Measurements from ENCODE around the gene HDAC4. TPM values are rescaled to one million over a fixed set of nuclear protein-coding genes. Genes with fewer than 3 reads are reported as not detected.

HDAC4 gene
- total RNA-seq, 1 experiment from 2014 or later = 16.0 TPM

DNA sequence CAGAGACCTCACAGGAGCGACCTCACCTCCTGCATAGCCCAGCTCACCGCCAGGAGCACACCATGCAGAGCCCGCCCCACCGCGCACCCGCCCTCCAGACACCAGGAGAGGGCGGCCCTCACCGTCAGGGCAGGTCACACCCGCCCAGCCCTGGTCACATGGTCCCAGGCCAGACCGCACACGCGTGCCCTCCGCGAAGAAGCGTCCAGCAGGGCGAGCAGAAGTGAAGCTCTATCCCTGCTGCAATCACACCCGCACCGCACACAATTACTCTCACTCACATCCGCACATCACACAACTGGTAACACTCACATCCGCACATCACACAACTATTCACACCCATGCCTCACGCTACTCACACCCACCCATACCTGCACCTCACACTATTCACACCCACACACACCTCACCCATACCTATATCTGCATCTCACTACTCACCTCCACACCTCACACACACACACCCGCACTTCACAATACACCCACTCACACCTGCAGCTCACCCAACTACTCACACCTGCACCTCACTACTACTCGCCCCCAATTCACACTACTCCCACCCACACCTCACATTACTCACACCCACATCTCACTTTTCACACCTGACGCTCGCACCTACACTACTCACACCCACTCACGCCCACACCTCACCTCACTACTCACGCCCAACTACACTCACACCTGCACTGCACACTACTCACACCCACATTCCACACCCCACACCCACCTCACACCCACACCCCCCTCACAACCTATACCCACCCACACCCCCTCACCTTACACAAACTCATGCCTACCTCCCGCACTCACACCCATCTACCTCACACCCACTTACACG is 242.0 kb downstream of the HDAC4 start:
- no peak for DNase-seq (ENCODE audit: low spot score)

GRCh38 chr2:239157771-239158170 is 243.0 kb downstream of the HDAC4 start:
- DNase-seq (ENCODE audit: low spot score) = peak; percentile 76

DNA sequence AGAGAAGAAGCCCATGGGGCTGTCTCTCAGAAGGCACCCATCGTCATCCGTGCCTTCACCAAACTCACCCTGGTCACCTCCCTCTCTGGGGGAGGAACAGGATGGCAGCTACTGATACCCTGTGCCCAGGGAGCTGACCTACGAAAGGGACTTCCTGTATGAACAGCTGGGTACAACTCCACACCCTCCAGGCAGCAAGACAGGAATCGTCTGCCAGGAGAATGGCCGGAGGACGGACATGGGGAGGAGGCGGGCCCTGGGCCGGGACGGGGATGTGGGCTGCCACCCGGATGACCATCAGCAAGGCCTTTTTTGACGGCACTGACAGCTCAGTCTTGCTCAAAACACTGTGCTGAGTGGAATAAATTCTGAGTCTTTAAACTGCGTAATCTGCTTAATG is 243.6 kb downstream of the HDAC4 start:
- no peak for DNase-seq (ENCODE audit: low spot score)

- DNase-seq (ENCODE audit: low spot score) = no peak
These were observed 244.1 kb downstream of the HDAC4 start for GRCh38 chr2:239156516-239157265.

GRCh38 chr2:239155806-239156480 is 244.9 kb downstream of the HDAC4 start:
- DNase-seq (ENCODE audit: low spot score) = no peak

DNA sequence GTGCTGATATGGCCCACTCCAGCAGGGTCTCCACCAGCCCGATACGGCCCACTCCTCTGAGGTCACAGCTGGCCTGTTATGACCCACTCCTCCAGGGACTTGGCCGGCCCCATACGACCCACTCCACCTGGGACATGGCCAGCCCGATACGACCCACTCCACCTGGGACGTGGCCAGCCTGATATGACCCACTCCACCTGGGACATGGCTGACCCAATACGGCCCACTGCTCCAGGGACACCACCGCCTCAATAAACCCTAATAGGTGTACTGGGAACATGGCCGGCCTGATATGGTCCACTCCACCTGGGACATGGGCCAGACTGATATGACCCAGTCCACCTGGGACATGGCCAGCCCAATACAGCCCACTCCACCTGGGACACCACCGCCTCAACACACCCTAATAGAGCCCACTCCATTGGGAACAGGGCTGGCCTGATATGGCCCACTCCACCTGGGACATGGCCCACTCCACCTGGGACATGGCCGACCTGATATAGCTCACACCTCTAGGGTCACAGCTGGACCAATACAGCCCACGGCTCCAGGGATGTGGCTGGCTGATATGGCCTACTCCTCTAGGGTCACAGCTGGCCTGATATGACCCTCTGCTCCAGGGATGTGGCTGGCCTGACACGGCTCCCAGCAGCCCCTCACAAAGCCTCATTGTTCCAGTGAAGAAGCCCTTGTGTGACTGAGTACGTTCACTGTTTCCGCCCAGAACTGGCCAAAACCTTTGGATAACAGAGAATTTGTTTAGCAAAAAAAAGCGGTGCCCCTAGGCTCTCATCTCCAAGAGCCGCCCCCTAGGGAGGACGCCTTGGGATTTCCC is 245.6 kb downstream of the HDAC4 start:
- no peak for DNase-seq (ENCODE audit: low spot score)

DNA sequence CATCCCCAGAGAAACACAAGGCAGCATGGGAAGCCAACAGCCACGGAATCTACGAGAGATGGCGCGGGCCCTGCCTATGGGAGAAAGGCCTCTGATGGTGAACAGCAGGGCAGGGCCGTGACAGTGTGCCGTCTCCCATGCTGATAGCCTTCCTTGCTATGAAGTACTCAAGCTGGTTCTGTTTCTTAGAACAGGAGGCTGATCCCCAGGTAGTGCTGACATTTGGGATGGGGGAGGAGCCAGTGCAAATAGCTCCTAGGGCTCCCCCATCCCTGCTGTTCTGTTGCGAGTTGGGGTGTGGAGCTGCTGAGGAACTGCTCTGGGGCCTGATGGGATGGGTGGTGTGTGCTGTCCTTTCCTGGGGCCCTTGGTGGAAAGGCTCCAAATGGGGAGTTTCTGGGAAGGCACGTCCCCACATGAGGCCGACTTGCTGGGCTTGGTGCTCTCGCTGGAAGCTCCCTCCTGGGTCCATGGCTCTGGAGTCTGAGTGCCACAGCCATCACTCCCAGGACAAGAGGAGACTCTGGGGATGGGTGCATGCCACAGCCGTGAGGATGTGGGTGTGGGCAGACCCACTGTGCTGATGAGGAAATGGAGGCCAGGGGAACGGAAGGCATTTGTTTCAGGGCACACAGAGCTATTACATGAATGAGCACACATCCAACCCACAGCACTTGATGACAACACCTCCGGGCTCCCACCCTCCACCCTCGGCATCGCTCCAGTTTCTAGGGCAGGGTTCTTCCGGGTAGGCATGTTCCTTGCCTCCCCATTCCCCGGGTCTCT is 246.8 kb downstream of the HDAC4 start:
- DNase-seq (ENCODE audit: low spot score) = no peak

DNA sequence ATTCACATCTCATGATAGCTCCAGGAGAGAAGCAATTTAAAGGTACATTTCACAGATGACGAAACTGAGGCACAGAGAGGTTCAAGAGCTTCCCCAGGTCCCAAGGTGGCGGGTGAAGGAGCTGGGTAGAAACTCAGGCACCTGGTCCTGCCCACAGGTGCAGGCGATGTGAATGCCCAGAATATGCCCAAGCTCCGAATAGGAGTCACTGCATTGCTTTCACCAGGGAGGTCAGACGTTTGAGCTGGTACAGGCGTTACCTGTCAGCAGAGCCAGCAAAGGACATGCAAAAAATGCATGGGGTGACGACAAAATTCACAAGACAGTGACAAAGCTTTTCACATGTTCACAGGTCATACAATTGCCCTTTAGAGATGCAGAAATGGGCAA is 247.9 kb downstream of the HDAC4 start:
- no peak for DNase-seq (ENCODE audit: low spot score)

GRCh38 chr2:239152239-239152915 is 248.4 kb downstream of the HDAC4 start:
- DNase-seq (ENCODE audit: low spot score) = no peak

GRCh38 chr2:239151201-239152131 is 249.4 kb downstream of the HDAC4 start:
- no peak for DNase-seq (ENCODE audit: low spot score)

DNA sequence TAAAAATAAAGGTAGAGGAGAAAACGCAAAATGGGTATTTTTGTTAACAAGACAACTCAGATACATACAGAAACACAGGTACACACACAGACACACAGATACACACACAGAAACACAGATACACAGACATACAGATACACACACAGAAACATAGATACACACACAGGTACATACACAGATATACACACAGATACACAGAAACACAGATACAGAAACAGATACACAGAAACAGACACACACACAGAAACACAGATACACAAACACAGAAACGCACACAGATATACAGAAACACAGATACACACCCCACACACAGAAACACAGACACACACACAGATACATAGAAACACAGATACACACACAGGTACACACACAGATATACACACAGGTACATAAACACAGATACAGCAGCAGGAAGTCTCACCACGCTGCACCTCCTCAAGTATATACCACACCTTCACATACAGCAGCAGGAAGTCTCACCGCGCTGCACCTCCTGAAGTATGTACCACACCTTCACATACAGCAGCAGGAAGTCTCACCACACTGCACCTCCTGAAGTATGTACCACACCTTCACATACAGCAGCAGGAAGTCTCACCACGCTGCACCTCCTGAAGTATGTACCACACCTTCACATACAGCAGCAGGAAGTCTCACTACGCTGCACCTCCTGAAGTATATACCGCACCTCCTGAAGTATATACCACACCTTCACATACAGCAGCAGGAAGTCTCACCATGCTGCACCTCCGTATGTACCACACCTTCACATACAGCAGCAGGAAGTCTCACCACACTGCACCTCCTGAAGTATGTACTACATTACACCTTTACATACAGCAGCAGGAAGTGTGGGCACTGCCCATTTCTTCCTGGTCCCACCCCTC is 250.5 kb downstream of the HDAC4 start:
- DNase-seq (ENCODE audit: low spot score) = peak; percentile 26

GRCh38 chr2:239149501-239149900 is 251.3 kb downstream of the HDAC4 start:
- no peak for DNase-seq (ENCODE audit: low spot score)

GRCh38 chr2:239148495-239149200 is 252.2 kb downstream of the HDAC4 start:
- no peak for DNase-seq (ENCODE audit: low spot score)

GRCh38 chr2:239147376-239147775 is 253.4 kb downstream of the HDAC4 start:
- DNase-seq (ENCODE audit: low spot score) = no peak

DNA sequence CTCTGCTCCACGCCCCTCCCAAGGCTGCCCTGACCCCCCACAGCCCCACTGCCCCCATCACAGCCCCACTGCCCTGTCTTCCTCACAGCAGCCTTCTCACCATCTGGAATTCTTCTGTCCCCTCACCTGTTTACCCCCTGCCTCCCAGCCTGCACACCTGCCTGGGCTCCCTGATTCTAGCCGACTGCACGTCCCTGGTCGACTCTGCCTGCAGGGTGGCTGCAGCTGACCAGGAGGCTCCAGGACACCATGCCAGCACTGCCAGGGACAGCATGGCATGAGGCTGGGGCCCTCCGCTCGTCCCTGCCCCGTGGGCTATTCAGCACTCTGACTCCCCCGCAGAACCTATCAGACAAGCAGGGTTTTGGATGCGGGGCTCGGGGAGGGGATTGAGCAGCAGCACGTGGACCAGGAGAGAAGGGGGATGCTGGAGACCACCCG is 254.1 kb downstream of the HDAC4 start:
- no peak for DNase-seq (ENCODE audit: low spot score)

DNA sequence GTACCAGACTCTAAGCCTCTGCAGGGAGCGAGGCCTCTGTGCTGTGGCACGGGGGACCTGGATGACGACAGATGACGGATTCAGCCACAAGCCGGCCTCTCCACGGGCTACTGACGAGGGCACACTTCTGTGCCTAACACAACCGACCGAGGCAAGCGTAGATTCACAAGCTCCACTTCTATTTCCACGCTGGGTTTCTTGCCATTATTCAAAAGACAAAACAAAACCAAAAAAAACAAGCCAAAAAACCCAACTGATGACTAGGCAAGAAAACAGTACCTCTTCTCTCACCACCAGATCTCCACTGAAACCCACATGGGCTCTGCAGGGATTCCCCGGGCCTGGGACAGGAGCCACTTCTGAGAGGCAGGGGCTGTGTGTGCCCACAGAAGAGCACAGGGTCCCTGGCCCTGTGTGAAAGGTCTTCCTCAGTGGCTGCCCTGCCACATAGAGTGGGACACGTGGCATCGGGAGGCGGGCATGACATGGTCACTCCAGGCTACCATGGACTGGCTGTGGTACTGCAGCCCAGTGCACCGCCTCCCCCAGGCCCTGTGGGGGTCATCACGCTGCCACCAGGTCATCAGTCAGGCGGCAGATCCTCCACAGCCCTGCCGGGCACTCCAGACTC is 254.7 kb downstream of the HDAC4 start:
- no peak for DNase-seq (ENCODE audit: low spot score)

DNA sequence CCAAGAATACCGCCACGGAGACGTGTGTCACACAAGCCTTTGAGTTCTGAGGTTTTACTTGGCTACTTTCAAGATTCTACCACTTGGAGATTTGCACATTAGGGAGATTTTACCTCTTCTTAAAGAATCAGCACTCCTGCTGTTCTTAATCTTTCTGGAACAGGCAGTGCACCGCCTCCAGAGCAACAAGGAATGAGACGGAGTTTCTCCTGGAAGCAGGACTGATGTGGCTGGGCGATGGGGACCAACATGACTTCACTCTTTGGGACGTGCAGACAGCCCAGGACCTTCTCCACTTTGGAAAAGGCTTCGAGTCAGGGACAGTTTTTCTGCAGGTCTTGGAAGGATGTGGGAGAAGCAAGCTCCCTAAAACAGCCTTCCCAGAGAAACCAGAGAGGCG is 255.2 kb downstream of the HDAC4 start:
- no peak for DNase-seq (ENCODE audit: low spot score)

Data from HT-29 (cell line).